HG03196 (cell line): ENCODE results near the gene RSF1.

Source experiments
- ATAC-seq: cut with Tn5 transposase; IDR thresholded peaks from one replicate; pipeline ENCODE4 v1.9.1; 2021; ENCODE audit not compliant: unreplicated experiment

RSF1 gene

DNA sequence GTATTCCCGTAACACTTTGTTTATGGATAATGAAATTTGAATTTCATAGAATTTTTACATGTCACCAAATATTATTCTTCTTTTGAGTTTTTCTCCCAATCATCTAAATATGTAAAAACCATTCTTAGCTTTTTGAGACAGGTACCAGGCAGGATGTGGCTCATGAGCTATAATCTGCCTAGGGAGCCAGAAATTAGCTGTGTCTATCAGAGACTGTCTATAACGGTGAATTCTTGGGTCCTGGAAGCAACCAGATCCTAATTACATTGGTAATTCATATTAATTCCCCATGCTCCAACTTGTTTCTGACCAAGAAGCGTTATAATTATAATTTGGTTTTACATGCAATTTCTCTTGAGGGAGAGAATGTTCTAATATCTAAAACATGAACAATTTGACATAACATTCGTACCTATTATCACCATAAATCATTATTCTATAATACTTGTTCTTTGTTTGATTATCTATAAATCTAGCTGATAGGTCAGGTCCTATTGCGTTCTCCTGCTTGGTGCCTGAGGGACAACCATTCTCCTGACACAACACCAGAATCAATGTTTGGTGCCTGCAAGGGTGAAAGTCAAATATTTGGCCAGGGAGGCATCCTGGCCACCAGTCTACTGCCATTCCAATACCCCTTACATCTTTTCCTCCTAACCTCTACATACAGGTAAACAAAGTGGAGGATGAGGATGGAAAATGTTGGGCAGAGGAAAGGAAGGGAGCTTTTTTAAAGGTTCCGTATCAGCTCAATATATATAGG lies 69.9 kb downstream of the RSF1 start:
- ATAC-seq, result no peak

DNA sequence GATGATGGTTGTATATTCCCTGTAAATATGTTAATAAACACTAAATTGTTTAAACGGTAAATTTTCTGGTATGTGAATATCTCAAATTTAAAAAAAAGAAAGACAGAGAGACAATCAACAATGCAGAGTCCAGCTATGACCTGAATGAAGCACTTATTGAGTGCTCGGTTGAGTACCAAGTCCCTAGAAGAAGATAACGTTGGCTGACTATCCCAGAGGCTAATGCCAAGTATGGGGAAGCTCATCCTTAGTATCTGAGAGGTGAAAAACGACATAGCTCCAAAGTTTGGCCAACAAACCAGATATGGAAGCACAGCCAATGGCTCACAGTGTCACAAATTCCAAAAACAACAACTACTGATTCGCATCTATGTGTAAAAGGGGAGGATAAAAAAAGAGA lies 71.3 kb downstream of the RSF1 start:
- no peak for ATAC-seq

DNA sequence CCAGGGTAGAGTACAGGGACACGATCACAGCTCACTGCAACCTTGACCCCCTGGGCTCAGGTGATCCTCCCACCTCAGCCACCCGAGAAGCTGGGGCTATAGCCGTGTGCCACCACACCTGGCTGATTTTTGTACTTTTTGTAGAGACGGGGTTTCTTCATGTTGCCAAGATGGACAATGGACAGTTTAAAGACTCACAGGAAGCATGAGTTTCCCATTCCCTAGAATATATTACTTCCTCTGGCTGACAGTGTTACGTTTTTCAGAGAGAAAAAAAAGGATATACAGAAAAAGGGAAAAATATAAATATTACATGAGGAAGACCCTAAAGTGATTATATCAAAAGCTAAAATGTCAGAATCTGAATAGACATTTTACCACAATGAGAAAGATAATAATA lies 72.3 kb downstream of the RSF1 start:
- ATAC-seq, result no peak

GRCh38 chr11:77747381-77747969 lies 73.0 kb downstream of the RSF1 start:
- ATAC-seq, result no peak

DNA sequence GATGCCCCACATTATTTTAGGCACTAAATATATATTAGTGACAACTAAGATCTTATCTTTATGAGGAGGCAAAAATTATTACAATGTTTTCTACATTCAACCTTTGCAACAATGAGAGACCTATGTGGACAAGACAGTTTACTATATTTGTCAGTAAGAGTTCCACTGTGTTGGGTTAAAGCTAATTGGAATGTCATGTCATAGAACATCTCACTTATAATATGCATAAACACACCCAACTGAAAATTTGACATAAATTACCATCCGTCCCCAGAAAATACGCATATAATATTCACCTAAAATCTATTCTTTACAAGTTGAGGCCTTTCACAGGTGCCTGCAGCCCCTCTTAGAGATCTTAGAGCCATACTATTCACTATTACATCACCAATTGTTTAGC lies 84.0 kb downstream of the RSF1 start:
- ATAC-seq, result no peak

DNA sequence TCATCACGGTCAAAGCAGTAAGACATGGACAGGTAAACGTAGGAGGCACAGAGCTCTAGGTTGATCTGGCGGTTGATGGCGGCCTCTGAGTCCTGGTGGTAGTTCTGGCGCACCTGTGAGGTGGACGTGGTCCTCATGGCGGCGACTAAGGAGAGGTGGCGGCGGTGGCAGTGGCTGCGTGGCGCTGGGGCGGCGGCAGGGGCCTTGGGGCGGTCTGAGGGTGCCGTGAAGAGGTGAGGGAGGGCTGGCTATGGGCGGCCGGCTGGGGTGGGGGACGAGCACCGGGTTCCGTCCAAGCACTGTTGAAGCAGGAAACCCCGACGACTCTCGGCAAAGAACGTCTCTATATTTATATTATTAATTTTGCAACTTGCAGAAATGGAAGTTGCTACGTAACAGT lies 85.6 kb downstream of the RSF1 start:
- ATAC-seq, result no peak

- ATAC-seq, result no peak
Measured at GRCh38 chr11:77732143-77732542, 88.4 kb downstream of the RSF1 start.

- ATAC-seq, result no peak
Measured at GRCh38 chr11:77730789-77731188, 89.7 kb downstream of the RSF1 start.

- ATAC-seq, result no peak
Measured at GRCh38 chr11:77729063-77729462, 91.5 kb downstream of the RSF1 start.

GRCh38 chr11:77728203-77728786 lies 92.2 kb downstream of the RSF1 start:
- no peak for ATAC-seq

- no peak for ATAC-seq
Measured at GRCh38 chr11:77726524-77726923, 94.0 kb downstream of the RSF1 start.

GRCh38 chr11:77725433-77725832 lies 95.1 kb downstream of the RSF1 start:
- ATAC-seq, result no peak

- no peak for ATAC-seq
Measured at GRCh38 chr11:77724636-77725035, 95.9 kb downstream of the RSF1 start.

DNA sequence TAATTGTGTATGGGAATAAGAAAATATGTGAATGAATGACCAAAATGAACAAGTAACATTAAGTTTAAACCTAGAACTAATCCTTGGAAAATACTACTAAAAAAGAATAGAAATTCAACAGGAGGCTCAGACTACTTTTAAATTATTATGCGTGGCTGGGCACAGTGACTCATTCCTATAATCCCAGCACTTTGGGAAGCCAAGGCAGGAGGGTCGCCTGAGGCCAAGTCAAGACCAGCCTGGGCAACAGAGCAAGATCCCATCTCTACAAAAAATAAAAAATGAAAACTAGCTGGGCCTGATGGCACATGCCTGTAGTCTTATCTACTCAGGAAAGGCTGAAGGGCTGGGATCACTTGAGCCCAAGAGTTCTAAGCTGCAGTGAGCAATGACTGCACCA lies 97.5 kb downstream of the RSF1 start:
- ATAC-seq, result no peak

GRCh38 chr11:77710358-77710757 lies 110.2 kb downstream of the RSF1 start:
- no peak for ATAC-seq

DNA sequence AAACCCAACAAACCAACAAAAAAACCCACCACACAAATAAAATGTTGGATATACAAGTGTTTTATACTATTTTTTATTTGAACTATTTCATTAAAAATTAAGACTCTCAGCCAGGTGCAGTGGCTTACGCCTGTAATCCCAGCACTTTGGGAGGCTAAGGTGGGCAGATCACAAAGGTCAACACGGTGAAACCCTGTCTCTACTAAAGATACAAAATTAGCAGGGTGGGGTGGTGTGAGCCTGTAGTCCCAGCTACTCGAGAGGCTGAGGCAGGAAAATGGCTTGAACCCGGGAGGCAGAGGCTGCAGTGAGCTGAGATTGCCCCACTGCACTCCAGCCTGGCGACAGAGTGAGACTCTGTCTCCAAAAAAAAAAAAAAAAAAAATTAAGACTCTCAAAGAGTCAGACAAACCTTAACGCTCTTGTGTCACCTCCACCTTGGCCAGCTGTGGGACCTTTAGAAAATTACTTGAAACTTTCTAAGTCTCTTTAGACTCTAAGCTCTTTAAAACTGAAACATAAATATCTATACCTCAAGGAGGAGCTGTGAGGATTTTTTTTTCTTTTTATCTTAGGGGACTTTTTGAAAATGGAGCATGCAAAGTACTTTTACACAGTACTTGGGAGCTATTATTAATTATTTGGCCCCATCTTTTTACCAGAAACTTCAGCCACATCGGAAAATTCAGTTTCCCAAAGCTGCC lies 114.5 kb downstream of the RSF1 start:
- ATAC-seq, result no peak

GRCh38 chr11:77705195-77705875 lies 115.2 kb downstream of the RSF1 start:
- ATAC-seq, result no peak

GRCh38 chr11:77704029-77704428 lies 116.5 kb downstream of the RSF1 start:
- ATAC-seq, result no peak

GRCh38 chr11:77699425-77699824 lies 121.1 kb downstream of the RSF1 start:
- ATAC-seq, result no peak

DNA sequence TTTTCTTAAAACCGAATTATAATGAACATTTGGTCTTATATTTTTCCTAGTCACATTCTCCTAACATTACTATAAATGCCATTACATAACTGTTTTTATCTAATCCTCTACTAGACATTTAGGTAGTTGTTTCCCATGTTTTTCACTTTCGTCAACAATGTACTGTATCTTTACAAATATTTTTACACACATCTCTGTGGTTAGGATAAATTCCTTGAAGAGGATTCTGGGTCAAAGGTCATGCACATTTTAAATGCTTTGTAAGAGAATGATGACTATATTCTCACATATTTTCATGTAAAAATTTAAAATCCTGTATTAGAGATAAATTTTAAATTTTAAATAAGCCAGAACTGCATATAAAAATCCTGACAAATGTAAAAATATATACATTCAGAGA lies 121.6 kb downstream of the RSF1 start:
- ATAC-seq, result no peak

- ATAC-seq, result no peak
Measured at GRCh38 chr11:77697865-77698264, 122.7 kb downstream of the RSF1 start.
